DMS53 (cell line): ENCODE measurements around the gene FUS.

Experiments used
- DNase-seq: peaks from one replicate; lab custom pipeline; 2025; lab: John Stamatoyannopoulos, UW

Gene FUS

GRCh38 chr16:31202414-31203375 is 22.8 kb downstream of the FUS start, which contains the start of gene PYCARD:
TSS of gene PYCARD (minus strand) at chr16:31202760. CDS start at chr16:31202690, 70 bp downstream.
- DNase-seq = peak; percentile 58

DNA sequence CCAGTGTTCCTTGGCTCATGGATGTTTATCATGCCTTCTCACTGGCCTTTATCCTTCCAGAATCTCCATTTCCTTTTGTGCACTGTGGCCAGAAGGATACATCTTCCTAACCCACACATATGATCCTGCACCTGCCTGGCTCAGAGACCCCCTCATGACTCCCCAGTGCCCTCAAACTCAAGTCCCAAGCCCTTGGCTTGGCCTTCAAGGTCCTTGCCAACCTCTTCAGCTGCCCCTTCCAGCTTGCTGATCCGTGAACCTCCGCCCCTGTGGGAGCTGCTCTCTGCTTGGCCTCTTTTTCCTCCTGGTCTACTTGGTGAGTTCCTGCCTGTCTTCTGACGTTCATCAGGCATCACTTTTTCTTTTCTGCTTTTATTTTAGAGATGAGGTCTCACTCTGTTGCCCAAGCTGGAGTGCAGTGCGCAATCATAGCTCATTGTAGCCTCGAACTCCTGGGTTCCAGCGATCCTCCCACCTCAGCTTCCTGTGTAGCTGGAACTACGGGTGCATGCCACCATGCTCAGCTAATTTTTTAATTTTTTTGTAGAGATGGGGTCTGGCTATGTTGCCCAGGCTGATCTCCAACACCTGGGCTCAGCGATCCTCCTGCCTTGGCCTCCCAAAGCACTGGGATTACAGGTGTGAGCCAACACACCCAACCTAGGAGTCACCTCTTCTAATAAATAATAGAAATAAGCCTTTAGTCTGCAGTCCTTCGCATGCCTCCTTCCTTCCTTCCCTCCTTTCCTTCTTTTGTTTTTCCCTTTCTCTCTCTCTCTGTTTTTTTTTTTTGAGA is 25.1 kb downstream of the FUS start:
- no peak for DNase-seq

GRCh38 chr16:31206776-31207175 is 26.8 kb downstream of the FUS start:
- no peak for DNase-seq

- no peak for DNase-seq
These were observed 33.4 kb downstream of the FUS start for GRCh38 chr16:31213342-31213741.

DNA sequence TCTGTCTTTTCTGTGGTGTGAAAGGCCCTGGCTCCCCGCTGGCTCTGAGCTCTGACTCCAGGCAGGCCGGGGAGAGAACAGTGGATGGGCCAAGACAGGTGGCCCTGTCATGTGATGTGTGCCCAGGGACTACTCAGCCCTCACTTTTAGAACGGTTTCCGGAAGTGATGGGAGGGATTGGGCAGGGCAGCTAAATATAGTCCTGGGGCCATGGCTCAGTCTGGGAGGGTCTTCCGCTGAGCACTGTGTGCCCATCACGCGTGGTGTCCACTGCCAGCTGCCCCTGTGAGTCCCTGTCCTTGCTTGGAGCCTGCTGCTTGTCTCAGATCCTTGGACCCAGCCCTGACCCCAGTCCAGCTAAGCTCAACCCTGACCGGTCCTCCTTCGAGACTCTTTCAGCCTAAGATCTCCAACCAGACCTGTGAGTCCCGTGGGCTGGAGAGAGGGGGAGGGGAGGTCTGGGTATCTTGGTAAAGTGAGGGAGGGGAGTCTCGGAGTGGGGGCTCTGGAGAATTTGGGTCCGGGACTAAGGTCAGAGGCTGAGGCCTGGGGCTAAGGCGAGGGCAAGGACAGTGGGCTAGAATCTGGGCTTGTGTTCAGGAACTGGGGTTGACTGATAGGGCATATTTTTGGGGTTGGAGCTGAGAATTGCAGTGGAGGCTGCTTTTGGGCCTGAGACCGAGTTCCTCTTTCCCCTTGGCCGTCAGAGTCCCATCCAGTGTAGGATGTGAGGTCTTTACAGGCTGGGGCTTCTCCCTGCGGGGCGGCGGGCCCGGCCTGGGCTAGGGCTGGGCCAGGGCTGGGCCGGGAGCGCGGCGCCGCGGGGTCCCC is 34.2 kb downstream of the FUS start, which contains the start of gene TRIM72:
TSS of gene TRIM72 (plus strand) at position 243 of the 831 bp plus-strand sequence. CDS start 620 bp downstream, outside the sequence.
- peak; percentile 68 for DNase-seq

DNA sequence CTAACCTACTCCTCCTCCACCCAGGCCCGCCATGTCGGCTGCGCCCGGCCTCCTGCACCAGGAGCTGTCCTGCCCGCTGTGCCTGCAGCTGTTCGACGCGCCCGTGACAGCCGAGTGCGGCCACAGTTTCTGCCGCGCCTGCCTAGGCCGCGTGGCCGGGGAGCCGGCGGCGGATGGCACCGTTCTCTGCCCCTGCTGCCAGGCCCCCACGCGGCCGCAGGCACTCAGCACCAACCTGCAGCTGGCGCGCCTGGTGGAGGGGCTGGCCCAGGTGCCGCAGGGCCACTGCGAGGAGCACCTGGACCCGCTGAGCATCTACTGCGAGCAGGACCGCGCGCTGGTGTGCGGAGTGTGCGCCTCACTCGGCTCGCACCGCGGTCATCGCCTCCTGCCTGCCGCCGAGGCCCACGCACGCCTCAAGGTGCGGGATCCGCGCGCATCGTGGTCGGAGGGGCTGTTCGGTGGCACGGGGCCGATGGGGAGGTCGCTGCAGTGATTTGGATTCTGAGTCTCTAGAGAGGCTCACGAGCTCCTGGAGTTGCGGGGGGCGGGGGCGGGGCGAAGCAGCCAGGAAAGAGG is 34.9 kb downstream of the FUS start:
- DNase-seq = peak; percentile 65

DNA sequence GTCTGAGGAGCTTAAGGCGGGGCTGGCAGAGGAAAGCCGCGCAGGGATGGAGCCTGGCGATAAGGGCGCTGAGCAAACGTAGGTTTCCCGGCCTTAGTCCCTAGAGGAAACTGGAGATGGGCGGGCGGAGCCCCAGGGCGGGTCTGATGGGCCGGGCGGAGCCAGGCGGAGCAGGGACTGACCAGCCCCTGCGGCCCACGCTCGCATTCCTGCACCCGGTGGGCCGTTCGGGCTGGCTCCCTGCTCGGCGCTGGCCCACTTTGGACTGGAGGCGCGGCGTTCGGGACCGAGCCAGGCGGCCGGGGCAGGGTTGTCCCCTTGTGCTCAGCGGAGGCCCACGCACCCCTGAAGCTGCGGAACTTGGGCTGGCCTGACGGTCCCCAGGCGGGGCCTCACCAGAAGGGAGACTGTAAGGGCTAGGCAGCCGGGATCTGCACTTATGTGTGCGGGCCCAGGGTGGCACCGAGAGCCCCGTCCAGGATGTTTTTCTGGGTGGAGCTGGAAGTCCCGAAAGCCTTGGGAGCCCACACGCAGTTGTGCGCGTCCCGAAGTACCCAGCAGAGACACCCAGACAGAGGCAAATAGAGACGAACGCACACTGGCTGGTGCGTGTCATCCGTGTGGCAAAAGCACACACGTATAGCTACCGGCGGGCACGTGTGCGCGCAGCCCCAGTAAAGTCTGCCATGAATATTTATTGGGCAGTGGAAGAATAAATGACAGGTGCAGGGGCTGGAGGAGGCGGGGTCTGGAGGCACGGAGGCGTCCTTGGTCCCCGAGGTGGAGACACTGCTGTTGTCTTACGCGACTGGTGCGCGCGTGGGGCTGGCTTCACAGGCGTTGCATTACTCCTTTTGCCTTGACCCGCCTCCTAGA is 35.6 kb downstream of the FUS start:
- peak; percentile 60 for DNase-seq

GRCh38 chr16:31216422-31217135 is 36.6 kb downstream of the FUS start, which contains the start of gene PYDC1:
TSS of gene PYDC1 (minus strand) at chr16:31217135. CDS start at chr16:31217028, 107 bp downstream.
- no peak for DNase-seq

DNA sequence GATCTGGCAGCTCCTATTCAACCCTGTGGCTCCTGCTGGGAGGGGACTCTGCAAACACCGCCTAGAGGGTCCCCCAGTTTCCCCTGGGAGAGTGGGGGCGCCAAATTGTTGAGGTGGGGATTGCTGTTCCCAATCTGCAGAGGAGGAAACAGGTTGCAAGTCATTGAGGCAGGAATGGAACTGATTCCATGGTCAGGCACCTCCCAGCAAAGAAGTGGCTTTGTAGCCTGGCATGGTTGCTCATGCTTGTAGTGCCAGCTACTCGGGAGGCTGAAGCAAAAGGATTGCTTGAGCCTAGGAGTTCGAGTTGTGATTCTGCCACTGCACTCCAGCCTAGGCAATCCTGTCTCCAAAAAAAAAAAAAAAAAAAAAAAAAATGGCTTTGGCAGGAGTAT is 37.2 kb downstream of the FUS start:
- no peak for DNase-seq

DNA sequence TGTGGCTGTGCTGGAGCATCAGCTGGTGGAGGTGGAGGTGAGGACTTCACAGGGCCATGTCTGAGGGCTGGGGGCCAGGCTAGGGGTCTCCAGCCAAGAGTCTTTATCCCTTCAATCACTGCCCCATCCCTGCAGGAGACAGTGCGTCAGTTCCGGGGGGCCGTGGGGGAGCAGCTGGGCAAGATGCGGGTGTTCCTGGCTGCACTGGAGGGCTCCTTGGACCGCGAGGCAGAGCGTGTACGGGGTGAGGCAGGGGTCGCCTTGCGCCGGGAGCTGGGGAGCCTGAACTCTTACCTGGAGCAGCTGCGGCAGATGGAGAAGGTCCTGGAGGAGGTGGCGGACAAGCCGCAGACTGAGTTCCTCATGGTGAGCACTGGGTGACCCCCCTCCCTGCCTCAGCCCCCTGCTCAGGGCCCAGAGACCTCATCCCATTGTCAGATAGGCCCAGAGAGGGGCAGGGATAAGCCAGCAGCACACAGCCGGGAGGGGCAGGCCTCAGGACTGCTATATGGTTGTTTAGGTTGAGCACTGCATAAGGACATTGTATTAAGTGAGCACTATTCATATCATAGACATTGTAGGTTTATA is 39.3 kb downstream of the FUS start:
- no peak for DNase-seq

GRCh38 chr16:31221357-31222160 is 41.6 kb downstream of the FUS start:
- DNase-seq = no peak

GRCh38 chr16:31223044-31223443 is 43.1 kb downstream of the FUS start:
- no peak for DNase-seq

DNA sequence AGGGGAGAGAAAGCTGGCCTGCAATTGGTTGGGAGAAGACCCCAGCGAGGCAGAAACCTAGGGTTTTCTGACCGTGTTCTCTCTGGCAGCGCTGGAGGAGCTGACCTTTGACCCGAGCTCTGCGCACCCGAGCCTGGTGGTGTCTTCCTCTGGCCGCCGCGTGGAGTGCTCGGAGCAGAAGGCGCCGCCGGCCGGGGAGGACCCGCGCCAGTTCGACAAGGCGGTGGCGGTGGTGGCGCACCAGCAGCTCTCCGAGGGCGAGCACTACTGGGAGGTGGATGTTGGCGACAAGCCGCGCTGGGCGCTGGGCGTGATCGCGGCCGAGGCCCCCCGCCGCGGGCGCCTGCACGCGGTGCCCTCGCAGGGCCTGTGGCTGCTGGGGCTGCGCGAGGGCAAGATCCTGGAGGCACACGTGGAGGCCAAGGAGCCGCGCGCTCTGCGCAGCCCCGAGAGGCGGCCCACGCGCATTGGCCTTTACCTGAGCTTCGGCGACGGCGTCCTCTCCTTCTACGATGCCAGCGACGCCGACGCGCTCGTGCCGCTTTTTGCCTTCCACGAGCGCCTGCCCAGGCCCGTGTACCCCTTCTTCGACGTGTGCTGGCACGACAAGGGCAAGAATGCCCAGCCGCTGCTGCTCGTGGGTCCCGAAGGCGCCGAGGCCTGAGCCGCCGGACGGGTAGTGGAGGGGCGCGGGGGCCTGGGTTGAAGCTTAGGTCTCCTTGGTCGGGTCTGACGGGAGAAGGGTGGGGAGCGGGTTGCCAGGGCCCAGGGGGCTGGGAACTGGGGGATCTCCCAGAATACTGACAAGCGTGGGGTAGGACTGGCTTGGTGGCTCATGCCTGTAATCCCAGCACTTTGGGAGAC is 44.4 kb downstream of the FUS start:
- no peak for DNase-seq

- DNase-seq = no peak
These were observed 45.3 kb downstream of the FUS start for GRCh38 chr16:31225193-31225592.

DNA sequence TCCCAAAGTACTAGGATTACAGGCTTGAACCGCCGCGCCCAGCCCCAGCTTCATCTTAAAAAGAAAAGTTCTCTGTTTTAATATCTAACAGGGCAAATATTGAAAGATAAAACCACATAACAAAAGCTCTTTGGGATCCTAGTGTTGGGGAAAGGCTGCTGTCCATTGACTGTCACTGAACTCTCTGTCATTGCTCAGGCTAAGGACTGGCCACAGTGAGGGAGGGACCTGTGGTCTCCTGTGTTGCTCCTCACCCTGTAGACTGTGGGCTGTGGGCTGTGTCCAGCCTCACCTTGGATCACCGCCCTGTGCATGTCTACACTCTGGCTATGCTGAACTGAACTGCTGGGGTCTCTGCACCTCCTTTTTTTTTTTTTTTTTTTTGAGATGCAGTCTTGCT is 48.3 kb downstream of the FUS start:
- DNase-seq = no peak

DNA sequence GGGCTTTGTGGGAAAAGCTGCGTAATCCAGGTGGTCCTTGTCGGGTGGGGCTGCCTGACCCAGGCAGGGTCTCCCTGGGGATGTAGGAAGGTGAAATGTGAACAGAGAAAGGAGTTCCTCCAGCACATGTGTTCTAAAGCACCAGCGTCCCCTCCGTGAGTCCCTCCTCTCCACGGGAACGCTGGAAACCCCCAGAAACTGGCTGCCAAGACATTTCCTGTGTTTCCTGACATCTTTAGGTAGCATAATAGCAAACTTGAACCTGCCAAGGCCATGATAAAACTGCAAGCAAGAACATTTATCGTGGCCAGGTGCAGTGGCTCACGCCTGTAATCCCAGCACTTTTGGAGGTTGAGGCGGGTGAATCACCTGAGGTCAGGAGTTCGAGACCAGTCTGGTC is 49.6 kb downstream of the FUS start:
- no peak for DNase-seq

GRCh38 chr16:31238041-31238440 is 58.1 kb downstream of the FUS start:
- no peak for DNase-seq
